NCI-H345 treated with DMSO at 0.1 percent for 48 hours (cell line): ENCODE data around the gene LMAN2.

Source experiments
- DNase-seq: peaks from one replicate; lab custom pipeline; 2025; ENCODE audit not compliant: unreplicated experiment; lab: John Stamatoyannopoulos, UW

LMAN2 gene

GRCh38 chr5:177328545-177329231, 22.8 kb downstream of the LMAN2 start:
- DNase-seq, result no peak

- DNase-seq, result no peak
These were observed 23.6 kb downstream of the LMAN2 start for GRCh38 chr5:177327539-177328522.

GRCh38 chr5:177325868-177326381, 25.5 kb downstream of the LMAN2 start:
- DNase-seq, result no peak

GRCh38 chr5:177320879-177321278, 30.6 kb downstream of the LMAN2 start:
- no peak for DNase-seq

- DNase-seq, result no peak
These were observed 31.4 kb downstream of the LMAN2 start for GRCh38 chr5:177319913-177320588.

- peak; percentile 47 for DNase-seq
These were observed 33.5 kb downstream of the LMAN2 start for GRCh38 chr5:177317959-177318377.

GRCh38 chr5:177316005-177316404, 35.5 kb downstream of the LMAN2 start:
- DNase-seq, result no peak

GRCh38 chr5:177315411-177315810, 36.1 kb downstream of the LMAN2 start:
- no peak for DNase-seq

- no peak for DNase-seq
These were observed 36.8 kb downstream of the LMAN2 start for GRCh38 chr5:177314376-177315342.

- DNase-seq, result no peak
These were observed 37.8 kb downstream of the LMAN2 start for GRCh38 chr5:177313561-177314259.

- DNase-seq, result no peak
These were observed 38.8 kb downstream of the LMAN2 start for GRCh38 chr5:177312649-177313181.

- peak; percentile 97 for DNase-seq
These were observed 39.5 kb downstream of the LMAN2 start, which contains the start of gene MXD3 for GRCh38 chr5:177311723-177312648. TSS of gene MXD3 (minus strand) at chr5:177311898. CDS start at chr5:177311830, 68 bp downstream.

GRCh38 chr5:177311392-177311722, 40.1 kb downstream of the LMAN2 start:
- DNase-seq, result no peak

- peak; percentile 46 for DNase-seq
These were observed 40.6 kb downstream of the LMAN2 start for GRCh38 chr5:177310757-177311391.

- peak; percentile 36 for DNase-seq
These were observed 41.1 kb downstream of the LMAN2 start for GRCh38 chr5:177310332-177310731.

- peak; percentile 82 for DNase-seq
These were observed 41.9 kb downstream of the LMAN2 start for GRCh38 chr5:177309351-177310191.

GRCh38 chr5:177308740-177309139, 42.7 kb downstream of the LMAN2 start:
- no peak for DNase-seq
